PC-3 (cell line): ENCODE results near the gene KXD1. TPM values are rescaled to one million over a fixed set of nuclear protein-coding genes. Genes with fewer than 3 reads are reported as not detected.
A peak's percentile ranks its signal among the peaks of the same experiment; 100 is the strongest.

Experiments used
- ATAC-seq: fragments of 200-7000 bp; cut with Tn5 transposase; 2 replicates; pipeline ENCODE4 v1.9.1; 2020; ENCODE audit warnings: mild to moderate bottlenecking, moderate library complexity
- BruUV-seq: library from RNA; stranded (reverse); fragments of 400-500 nt; replicated peaks from 2 replicates; lab custom pipeline; 2021; lab: Mats Ljungman, UMichigan
- CTCF ChIA-PET: fragments of 300-600 bp; sonication (Branson Sonifier 250); formaldehyde crosslinking; loops from one replicate; lab custom pipeline; 2022; ENCODE audit warnings: antibody characterized with exemption; lab: Charles Lee
- POLR2A ChIA-PET: fragments of 300-600 bp; sonication (Branson Sonifier 250); formaldehyde crosslinking; loops from one replicate; lab custom pipeline; 2022; ENCODE audit warnings: antibody characterized with exemption; ENCODE audit not compliant: unreplicated experiment; lab: Charles Lee
- DNase-seq: peaks from one replicate; pipeline ENCODE4 v3.0.0-alpha.2; 2015
- H2AFZ ChIP-seq: fragments of 300-600 bp; sonication (generic); 2 replicates; pipeline ENCODE4 v1.6.0; 2016; ENCODE audit warnings: antibody characterized with exemption, low read length
- H3F3A ChIP-seq: fragments of 300-600 bp; sonication (generic); one replicate; pipeline ENCODE4 v1.6.0; 2017; ENCODE audit warnings: antibody characterized with exemption, low read length, control low read depth, mild to moderate bottlenecking; ENCODE audit not compliant: unreplicated experiment
- H3K27ac ChIP-seq: fragments of 300-600 bp; sonication (generic); 2 replicates; pipeline ENCODE4 v1.5.1; 2016; ENCODE audit warnings: mild to moderate bottlenecking, low read length
- H3K27me3 ChIP-seq: fragments of 300-600 bp; sonication (generic); 2 replicates; pipeline ENCODE4 v1.6.1; 2016; ENCODE audit warnings: low read length, mixed read lengths
- H3K36me3 ChIP-seq: fragments of 300-600 bp; sonication (generic); 2 replicates; pipeline ENCODE4 v1.6.1; 2016; ENCODE audit warnings: low read depth, mixed run types, low read length, mixed read lengths
- H3K4me1 ChIP-seq: fragments of 300-600 bp; sonication (generic); 2 replicates; pipeline ENCODE4 v1.5.1; 2016; ENCODE audit warnings: low read length; ENCODE audit not compliant: insufficient read depth
- H3K4me2 ChIP-seq: fragments of 300-600 bp; sonication (generic); 2 replicates; pipeline ENCODE4 v1.6.0; 2016; ENCODE audit warnings: low read length
- H3K4me3 ChIP-seq: fragments of 300-600 bp; sonication (generic); 2 replicates; pipeline ENCODE4 v1.5.1; 2016; ENCODE audit warnings: mild to moderate bottlenecking, low read length, mixed read lengths
- H3K79me2 ChIP-seq: fragments of 300-600 bp; sonication (generic); 2 replicates; pipeline ENCODE4 v1.6.1; 2017; ENCODE audit warnings: low read length, mixed read lengths
- H3K9ac ChIP-seq: fragments of 300-600 bp; sonication (generic); 2 replicates; pipeline ENCODE4 v1.6.0; 2016; ENCODE audit warnings: mild to moderate bottlenecking, low read length
- H3K9me2 ChIP-seq: fragments of 300-600 bp; sonication (generic); replicated peaks from 2 replicates; pipeline ENCODE4 v1.6.1; 2016; ENCODE audit warnings: mixed run types, low read length, mixed read lengths
- H3K9me3 ChIP-seq: fragments of 300-600 bp; sonication (generic); 2 replicates; pipeline ENCODE4 v1.6.1; 2016; ENCODE audit warnings: low read length, mixed read lengths
- H4K20me1 ChIP-seq: fragments of 300-600 bp; sonication (generic); 2 replicates; pipeline ENCODE4 v1.6.1; 2016; ENCODE audit warnings: low read length, mixed read lengths
- CTCF ChIP-seq: fragments of 300-600 bp; sonication (generic); conservative IDR thresholded peaks from 2 replicates; pipeline ENCODE4 v1.5.1; 2017; ENCODE audit warnings: antibody characterized with exemption, low read depth, mild to moderate bottlenecking, low read length
- EZH2 ChIP-seq: fragments of 300-600 bp; sonication (generic); IDR thresholded peaks from one replicate; pipeline ENCODE4 v1.6.1; 2017; ENCODE audit warnings: antibody characterized with exemption, mild to moderate bottlenecking, low read length; ENCODE audit not compliant: unreplicated experiment
- EZH2phosphoT487 ChIP-seq: fragments of 300-600 bp; sonication (generic); IDR thresholded peaks from 2 replicates; pipeline ENCODE4 v1.6.1; 2018; ENCODE audit warnings: mild to moderate bottlenecking, antibody characterized with exemption, low read length, borderline replicate concordance
- intact Hi-C: fragments of 100-400 bp; cut with micrococcal nuclease; formaldehyde crosslinking; loops from 2 replicates; pipeline ENCODE4 v1.9.0; 2023
- total RNA-seq: library from RNA; depleted of rRNA; stranded (reverse); fragments of >200 nt; gene quantifications from 2 replicates; pipeline ENCODE4 v1.2.3, GENCODE V29; 2014

Gene KXD1
- total RNA-seq, 1 experiment from 2014 or later: 137 TPM

GRCh38 chr19:18566953-18567352 is 9.3 kb downstream of the KXD1 start:
- CTCF ChIA-PET: no interaction called here

GRCh38 chr19:18568367-18568766 is 10.7 kb downstream of the KXD1 start:
- H3K9me2 ChIP-seq: no peaks in the 10 kb centered on the region
- DNase-seq (no peak), ATAC-seq (no peak)
- no peak overlapping the region for H3K9ac ChIP-seq
- H3K4me2 ChIP-seq: no peak overlapping the region
- ChIA-PET CTCF (no interaction called here), POLR2A (no interaction called here)
- TF ChIP-seq EZH2phosphoT487 (no peak), EZH2 (no peak), CTCF (no peak)
- BruUV-seq: no TSS peak
- H3K36me3 ChIP-seq: peaks cover 14% of the 10 kb centered on the region
- no peak overlapping the region for H2AFZ ChIP-seq
- H3K27ac ChIP-seq: no peak overlapping the region
- H4K20me1 ChIP-seq: peaks cover 15% of the 10 kb centered on the region
- no peak overlapping the region for H3K4me3 ChIP-seq
- peaks cover 12% of the 10 kb centered on the region for H3K4me1 ChIP-seq
- no peaks in the 10 kb centered on the region for H3F3A ChIP-seq
- intact Hi-C loops: no loop called here
- H3K27me3 ChIP-seq: no peaks in the 10 kb centered on the region
- H3K9me3 ChIP-seq: no peaks in the 10 kb centered on the region
- peaks cover 17% of the 10 kb centered on the region for H3K79me2 ChIP-seq

More at GRCh38 chr19:18566953-18567352, 9.3 kb downstream of the KXD1 start:
- no TSS peak for BruUV-seq
- no peak overlapping the region for H3K9ac ChIP-seq
- H3K27me3 ChIP-seq: no peaks in the 10 kb centered on the region
- peaks cover 10% of the 10 kb centered on the region; the same call in 1 of the 2 replicates for H3K36me3 ChIP-seq
- H3K79me2 ChIP-seq: peaks cover 3% of the 10 kb centered on the region
- H3K9me2 ChIP-seq: no peaks in the 10 kb centered on the region
- POLR2A ChIA-PET: no interaction called here
- no peak overlapping the region for H3K4me2 ChIP-seq
- peaks cover 1% of the 10 kb centered on the region; the same call in 1 of the 2 replicates for H4K20me1 ChIP-seq
- H3K4me3 ChIP-seq: no peak overlapping the region
- intact Hi-C loops: no loop called here
- H2AFZ ChIP-seq: no peak overlapping the region
- H3K27ac ChIP-seq: no peak overlapping the region
- 0 out of 2 replicates have a peak, but pooled peaks cover 4% of the 10 kb centered on the region for H3K4me1 ChIP-seq
- ATAC-seq (no peak), DNase-seq (no peak)
- no peaks in the 10 kb centered on the region for H3K9me3 ChIP-seq
- H3F3A ChIP-seq: no peaks in the 10 kb centered on the region
- TF ChIP-seq EZH2 (no peak), CTCF (no peak), EZH2phosphoT487 (no peak)

- H3K9ac ChIP-seq: peak within 1 kb of the TSS; percentile 99
- H4K20me1 ChIP-seq: peaks cover 32% of the 10 kb centered on the region
- peaks cover 37% of the 10 kb centered on the region for H3K36me3 ChIP-seq
- peak within 1 kb of the TSS; percentile 100 for H3K4me3 ChIP-seq
- no peaks in the 10 kb centered on the region for H3K9me3 ChIP-seq
- peak within 1 kb of the TSS; percentile 78 for H2AFZ ChIP-seq
- no peaks in the 10 kb centered on the region for H3K9me2 ChIP-seq
- H3K27me3 ChIP-seq: no peaks in the 10 kb centered on the region
- peaks cover 38% of the 10 kb centered on the region for H3K79me2 ChIP-seq
- no TSS peak for BruUV-seq
- no peaks in the 10 kb centered on the region for H3F3A ChIP-seq
- ChIA-PET POLR2A (interaction anchor here (0.6 to 1.0 kb wide), 5 partner anchors 9 to 89 kb away, joined by 4 to 8 read pairs (median 5); partner anchors contain the start of genes KXD1 and REX1BD), CTCF (interaction anchor here (0.9 to 1.1 kb wide), 2 partner anchors 51 to 52 kb away, joined by 3 to 4 read pairs; no protein-coding TSS in a partner anchor)
- peak within 1 kb of the TSS; percentile 63 for H3K27ac ChIP-seq
- H3K4me1 ChIP-seq: peaks cover 15% of the 10 kb centered on the region
- peak within 1 kb of the TSS; percentile 99 for H3K4me2 ChIP-seq
- intact Hi-C loops: loop anchor here (2.0 to 5.0 kb wide), 2 partner anchors 15 to 109 kb away; partner anchors contain the start of gene KXD1
- TF ChIP-seq CTCF (no peak), EZH2 (no peak), EZH2phosphoT487 (no peak)
- peak; percentile 99 for DNase-seq
- ATAC-seq: peak; percentile 96
These were observed 14.1 kb downstream of the KXD1 start, which contains the start of gene UBA52 for GRCh38 chr19:18571564-18572344. Gene UBA52, plus strand, starts transcription at chr19:18571857. Its CDS starts 1,444 bp downstream, at chr19:18573301.
